Stimulated activated naive CD4-positive, alpha-beta T cell (primary cell): ENCODE data around the gene CDKL2.
"Not testable (repeated sequence)": the region's sequence is repeated elsewhere in the genome, so short reads cannot be mapped to it uniquely, and the experiment has no call there.

ENCODE experiments used
- DNase-seq, 6 experiments: peaks; one replicate each; lab custom pipeline; 2025; lab: John Stamatoyannopoulos, UW

CDKL2 gene

DNA sequence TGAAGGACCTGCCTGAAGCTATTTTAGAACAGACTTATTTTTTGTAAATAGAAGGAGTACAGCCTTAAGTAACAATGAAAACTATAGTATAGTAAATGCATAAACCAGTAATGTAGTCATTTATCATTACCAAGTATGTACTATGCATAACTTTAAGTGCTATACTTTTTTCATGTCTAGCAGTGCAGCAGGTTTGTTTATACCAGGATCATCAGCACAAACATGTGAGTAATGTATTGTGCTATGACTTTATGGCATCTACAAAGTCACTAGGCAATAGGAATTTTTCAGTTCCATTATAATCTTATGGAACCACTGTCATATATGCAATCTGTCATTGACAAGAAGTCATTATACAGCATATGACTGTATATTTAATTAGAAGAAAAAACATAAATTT, 77.9 kb downstream of the CDKL2 start:
- no peak for DNase-seq

- DNase-seq, result no peak
Measured at GRCh38 chr4:75549019-75549418, 81.3 kb downstream of the CDKL2 start.

GRCh38 chr4:75547647-75548387, 82.5 kb downstream of the CDKL2 start:
- DNase-seq, result no peak

DNA sequence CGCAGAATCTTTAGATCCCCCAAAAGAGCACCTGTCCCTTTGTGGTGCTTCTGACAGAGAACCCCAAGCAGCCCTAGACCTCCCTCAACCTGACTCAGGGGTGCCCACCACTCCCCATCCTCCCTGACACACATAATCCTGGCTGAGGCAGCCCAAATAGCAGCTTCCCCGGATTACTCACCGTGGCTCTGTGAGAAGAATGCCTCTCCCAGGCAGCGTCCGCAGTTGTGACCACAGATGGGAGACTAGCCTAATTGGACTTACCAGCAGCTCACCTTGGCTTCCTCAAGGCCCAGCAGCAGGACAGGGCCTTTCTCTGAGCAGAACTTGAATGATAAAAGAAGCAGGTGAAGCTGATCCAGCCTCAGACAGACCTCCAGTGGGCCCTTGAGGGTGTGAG, 84.8 kb downstream of the CDKL2 start:
- DNase-seq, result no peak

DNA sequence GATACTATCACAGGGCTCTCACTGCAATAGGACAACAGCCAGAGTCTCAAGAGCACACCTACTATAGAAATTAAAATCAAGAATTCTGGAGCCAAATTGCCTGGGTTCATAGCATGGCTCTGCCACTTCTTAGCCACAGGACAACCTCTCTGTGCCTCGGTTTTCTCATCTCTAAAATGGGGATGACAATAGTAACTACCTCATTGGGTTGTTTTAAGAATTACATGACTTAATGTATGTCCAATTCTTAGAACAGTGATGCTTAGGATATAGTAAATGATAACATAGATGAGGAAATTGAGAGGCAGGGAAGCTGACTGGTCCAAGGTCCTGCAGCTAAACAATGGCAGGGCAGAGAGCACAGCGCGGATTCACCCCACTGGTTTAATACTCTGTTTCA, 85.5 kb downstream of the CDKL2 start:
- no peak for DNase-seq

- not testable (repeated sequence) for DNase-seq
Measured at GRCh38 chr4:75544220-75544619, 86.1 kb downstream of the CDKL2 start.

GRCh38 chr4:75542824-75543223, 87.5 kb downstream of the CDKL2 start:
- no peak for DNase-seq

GRCh38 chr4:75537308-75537707, 93.0 kb downstream of the CDKL2 start:
- not testable (repeated sequence) for DNase-seq

GRCh38 chr4:75533926-75534325, 96.4 kb downstream of the CDKL2 start:
- not testable (repeated sequence) for DNase-seq

- not testable (repeated sequence) for DNase-seq
Measured at GRCh38 chr4:75533339-75533887, 96.9 kb downstream of the CDKL2 start.

DNA sequence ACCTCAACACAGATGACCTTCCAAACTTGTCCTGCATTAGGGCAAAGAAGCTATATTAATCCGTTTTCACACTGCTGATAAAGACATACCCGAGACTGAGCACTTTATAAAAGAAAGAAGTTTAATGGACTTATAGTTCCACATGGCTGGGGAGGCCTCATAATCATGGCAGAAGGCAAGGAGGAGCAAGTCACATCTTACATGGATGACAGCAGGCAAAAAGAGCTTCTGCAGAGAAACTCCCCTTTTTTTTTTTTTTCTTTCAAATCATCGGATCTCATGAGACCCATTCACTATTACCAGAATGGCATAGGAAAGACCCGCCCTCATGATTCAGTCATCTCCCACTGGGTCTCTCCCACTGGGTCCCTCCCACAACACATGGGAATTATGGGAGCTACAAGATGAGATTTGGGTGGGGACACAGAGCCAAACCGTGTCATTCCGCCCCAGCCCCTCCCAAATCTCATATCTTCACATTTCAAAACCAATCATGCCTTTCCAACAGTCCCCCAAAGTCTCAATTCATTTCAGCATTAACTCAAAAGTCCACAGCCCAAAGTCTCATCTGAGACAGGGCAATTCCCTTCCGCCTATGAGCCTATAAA, 98.7 kb downstream of the CDKL2 start:
- not testable (repeated sequence) for DNase-seq

DNA sequence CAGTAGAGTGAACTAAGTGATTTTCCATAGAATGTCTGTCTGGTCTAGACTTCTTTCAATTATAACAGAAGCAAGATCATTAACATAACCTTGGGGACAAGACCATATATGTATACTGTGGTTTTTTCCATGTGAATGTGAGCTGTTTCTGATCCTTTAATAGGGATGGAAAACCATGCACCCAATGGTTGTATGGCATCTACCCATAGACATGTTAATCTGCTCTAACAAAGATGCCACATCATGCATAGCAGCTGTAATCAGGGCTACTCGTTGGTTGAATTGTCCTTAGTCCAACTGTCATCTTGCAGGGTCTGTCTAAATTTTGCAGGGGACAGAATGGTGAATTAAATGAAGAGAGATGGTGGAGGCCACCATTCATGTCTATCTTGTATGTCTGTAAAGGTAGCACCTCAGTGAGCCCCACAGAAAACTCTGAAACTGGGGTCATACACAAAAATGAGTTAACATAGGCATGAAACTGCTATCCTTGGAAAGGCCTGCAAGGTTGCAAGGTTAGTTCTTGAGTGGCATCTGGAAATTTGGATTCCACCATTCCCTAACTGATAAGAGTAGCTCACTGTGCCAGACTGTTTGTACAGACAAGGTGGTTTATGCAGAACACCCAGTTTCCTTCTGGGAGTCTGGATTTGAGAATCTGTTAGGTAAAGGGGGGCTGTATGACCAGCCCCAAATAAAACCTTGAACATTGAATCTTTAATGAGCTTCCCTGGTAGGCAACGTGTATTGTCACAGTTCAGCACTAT, 99.6 kb downstream of the CDKL2 start:
- DNase-seq, result no peak
